Esophagus (tissue), 2 donors: Measurements from ENCODE around the gene WWOX. TPM values are rescaled to one million over a fixed set of nuclear protein-coding genes. Genes with fewer than 3 reads are reported as not detected.
"Not testable (repeated sequence)": the region's sequence is repeated elsewhere in the genome, so short reads cannot be mapped to it uniquely, and the experiment has no call there.

ENCODE experiments used
- H3K27ac ChIP-seq, 2 donors: one replicate each; pipeline ENCODE4 v1.5.1; 2013; ENCODE audit warnings: low read depth in 2 of 2, mild to moderate bottlenecking in 2 of 2, inconsistent platforms in 1 of 2, low read length in 1 of 2, moderate library complexity in 1 of 2
- H3K27me3 ChIP-seq, 2 donors: one replicate each; pipeline ENCODE4 v1.6.1; 2013; ENCODE audit warnings: low read length in 2 of 2, control low read depth in 1 of 2, mild to moderate bottlenecking in 1 of 2; ENCODE audit not compliant: insufficient read depth in 2 of 2, control insufficient read depth in 1 of 2
- H3K36me3 ChIP-seq, 2 donors: one replicate each; pipeline ENCODE4 v1.6.1; 2013; ENCODE audit warnings: low read length in 1 of 2; ENCODE audit not compliant: control insufficient read depth in 2 of 2, insufficient read depth in 2 of 2
- H3K4me1 ChIP-seq, 2 donors: one replicate each; pipeline ENCODE4 v1.6.1; 2013; ENCODE audit warnings: low read length in 1 of 2; ENCODE audit not compliant: control insufficient read depth in 2 of 2, insufficient read depth in 2 of 2
- H3K4me3 ChIP-seq, 2 donors: one replicate each; pipeline ENCODE4 v1.5.1; 2013; ENCODE audit warnings: low read length in 2 of 2, mild to moderate bottlenecking in 2 of 2, low read depth in 1 of 2, moderate library complexity in 1 of 2
- H3K9me3 ChIP-seq, 2 donors: one replicate each; pipeline ENCODE4 v1.6.1; 2013; ENCODE audit warnings: mild to moderate bottlenecking in 2 of 2, low read depth in 1 of 2, low read length in 1 of 2, moderate library complexity in 1 of 2; ENCODE audit not compliant: control insufficient read depth in 2 of 2, insufficient read depth in 1 of 2
- WGBS, 2 donors: extraction: QIAGEN DNeasy Blood & Tissue Kit; methylation state at CpG; one replicate each; pipeline ENCODE4 v1.1.7; 2013; 5-methylcytosine and 5-hydroxymethylcytosine counted together
- polyA plus RNA-seq, 2 donors: library from polyadenylated mRNA; stranded (reverse); fragments of 200-250 nt; gene quantifications; one replicate each; pipeline ENCODE4 v1.2.3, GENCODE V29; 2013
- donor health status: healthy with polysubstance abuse.
- donor health status: Bipolar disorder and iron deficiency.

Gene WWOX
- polyA plus RNA-seq, 2 donors = 6.4 to 9.1 TPM

- Histone ChIP-seq H3K4me1 (no peaks in the 10 kb centered on the region), H3K9me3 (peaks cover 2 to 3% of the 10 kb centered on the region in 2 donors), H3K36me3 (no peaks in the 10 kb centered on the region), H3K27ac (no peak overlapping the region), H3K27me3 (no peaks in the 10 kb centered on the region), H3K4me3 (no peak overlapping the region)
- WGBS, 2 donors = 92 to 93% methylated on average over 20 of the region's 20 CpGs
Observed at GRCh38 chr16:79229361-79229760, 1129.9 kb downstream of the WWOX start.

- H3K27me3 ChIP-seq, H3K9me3 ChIP-seq, H3K36me3 ChIP-seq, H3K4me3 ChIP-seq, H3K27ac ChIP-seq, H3K4me1 ChIP-seq: not testable (repeated sequence)
- 98% methylated on average over 2 of the region's 2 CpGs for WGBS, 2 donors
Observed at GRCh38 chr16:79245700-79246099, 1146.2 kb downstream of the WWOX start.

DNA sequence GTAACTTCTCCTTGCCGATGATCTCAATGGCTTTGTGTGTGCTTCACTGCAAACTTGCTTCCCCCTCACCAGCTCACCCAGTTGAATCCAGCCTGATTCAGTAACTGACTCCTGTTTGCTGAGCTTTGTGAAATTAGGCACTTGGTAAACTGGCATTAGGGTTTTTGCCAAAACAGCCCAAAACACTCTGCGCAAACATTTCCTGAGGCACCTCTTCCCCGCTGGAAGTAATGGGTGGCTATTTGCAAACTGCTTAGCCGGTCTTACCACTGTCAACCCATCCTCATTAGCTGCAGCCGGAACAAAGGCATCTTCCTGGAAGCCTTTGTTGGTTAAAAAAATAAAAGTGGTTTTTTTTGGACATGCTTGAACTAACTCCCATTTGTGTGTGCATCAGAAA is 1147.9 kb downstream of the WWOX start:
- no peaks in the 10 kb centered on the region for H3K4me1 ChIP-seq
- 43 to 65% methylated on average over 5 of the region's 5 CpGs for WGBS, 2 donors
- no peak overlapping the region for H3K4me3 ChIP-seq
- H3K36me3 ChIP-seq = no peaks in the 10 kb centered on the region
- H3K27me3 ChIP-seq = no peaks in the 10 kb centered on the region
- no peaks in the 10 kb centered on the region for H3K9me3 ChIP-seq
- no peak overlapping the region for H3K27ac ChIP-seq

- Histone ChIP-seq H3K4me1 (no peaks in the 10 kb centered on the region), H3K4me3 (no peak overlapping the region), H3K27me3 (no peaks in the 10 kb centered on the region), H3K9me3 (no peaks in the 10 kb centered on the region), H3K27ac (no peak overlapping the region), H3K36me3 (no peaks in the 10 kb centered on the region)
- WGBS, 2 donors = 83 to 84% methylated on average over 1 of the region's 1 CpG
Observed at GRCh38 chr16:79248351-79248750, 1148.9 kb downstream of the WWOX start.

DNA sequence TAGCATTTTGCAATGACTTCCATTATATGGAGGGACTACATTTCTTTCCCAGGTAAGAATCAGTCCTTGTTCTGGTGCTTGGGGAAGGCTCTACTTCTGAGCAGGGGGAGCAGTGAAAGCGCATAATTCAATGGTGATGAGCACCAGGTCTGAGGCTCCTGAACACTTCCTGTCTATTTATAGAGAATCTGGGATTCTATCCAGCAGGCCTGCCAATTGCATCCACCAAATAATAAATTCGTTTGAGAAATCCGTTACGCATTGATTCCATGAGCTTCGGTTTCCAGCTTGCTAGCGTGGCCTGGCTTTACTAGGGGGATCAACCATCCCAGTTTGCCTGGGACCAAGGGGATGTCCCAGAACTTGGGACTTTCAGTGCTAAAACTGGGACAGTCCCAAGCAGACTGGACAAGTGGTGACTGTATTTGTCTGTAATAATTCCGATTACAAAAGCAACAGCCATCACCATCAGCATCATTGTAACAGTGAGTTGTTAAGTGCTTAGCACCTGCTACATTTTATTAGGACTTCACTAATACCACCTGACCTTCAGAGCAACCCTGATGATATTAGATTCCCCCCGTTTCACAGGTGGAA is 1151.1 kb downstream of the WWOX start:
- Histone ChIP-seq H3K4me3 (no peak overlapping the region), H3K27me3 (no peaks in the 10 kb centered on the region), H3K36me3 (no peaks in the 10 kb centered on the region), H3K27ac (no peak overlapping the region), H3K4me1 (no peaks in the 10 kb centered on the region), H3K9me3 (no peaks in the 10 kb centered on the region)
- 70 to 74% methylated on average over 8 of the region's 8 CpGs for WGBS, 2 donors

GRCh38 chr16:79253100-79253631 is 1153.7 kb downstream of the WWOX start:
- 53 to 68% methylated on average over 9 of the region's 9 CpGs for WGBS, 2 donors
- no peak overlapping the region for H3K4me3 ChIP-seq
- H3K9me3 ChIP-seq = no peaks in the 10 kb centered on the region
- H3K36me3 ChIP-seq = no peaks in the 10 kb centered on the region
- no peaks in the 10 kb centered on the region for H3K27me3 ChIP-seq
- no peaks in the 10 kb centered on the region for H3K4me1 ChIP-seq
- no peak overlapping the region for H3K27ac ChIP-seq

GRCh38 chr16:79257953-79258490 is 1158.6 kb downstream of the WWOX start:
- no peaks in the 10 kb centered on the region for H3K9me3 ChIP-seq
- no peaks in the 10 kb centered on the region for H3K4me1 ChIP-seq
- H3K27me3 ChIP-seq = no peaks in the 10 kb centered on the region
- H3K4me3 ChIP-seq = no peak overlapping the region
- WGBS, 2 donors = 85 to 88% methylated on average over 10 of the region's 10 CpGs
- no peaks in the 10 kb centered on the region for H3K36me3 ChIP-seq
- no peak overlapping the region for H3K27ac ChIP-seq

- H3K4me1 ChIP-seq, H3K36me3 ChIP-seq, H3K4me3 ChIP-seq, H3K9me3 ChIP-seq, H3K27ac ChIP-seq, H3K27me3 ChIP-seq: not testable (repeated sequence)
- WGBS, 2 donors = 93 to 94% methylated on average over 4 of the region's 4 CpGs
Observed at GRCh38 chr16:79260890-79261289, 1161.4 kb downstream of the WWOX start.

DNA sequence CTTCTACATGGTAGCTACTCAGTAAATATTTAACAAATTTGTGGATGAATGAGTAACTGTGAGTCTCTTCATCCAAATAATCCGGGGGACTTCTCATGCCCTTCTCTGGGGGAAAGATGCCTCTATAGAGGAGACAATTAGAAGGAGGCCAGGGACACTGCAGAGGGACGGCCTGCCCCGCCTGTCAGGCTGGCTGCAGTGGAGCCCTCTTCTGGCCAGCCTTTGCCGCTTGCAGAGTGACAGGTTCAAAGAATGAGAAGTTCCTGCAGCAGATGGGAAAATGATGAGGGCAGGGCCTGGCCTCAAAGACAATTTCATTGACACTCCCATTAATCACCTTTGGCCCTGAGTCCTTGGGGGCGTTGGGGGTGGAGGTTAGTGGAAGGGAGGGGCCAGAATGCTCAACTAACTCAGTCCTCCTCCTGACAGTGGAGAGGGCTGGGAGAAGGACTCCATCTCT is 1162.1 kb downstream of the WWOX start:
- H3K27me3 ChIP-seq = no peaks in the 10 kb centered on the region
- H3K9me3 ChIP-seq = no peaks in the 10 kb centered on the region
- WGBS, 2 donors = 44 to 53% methylated on average over 5 of the region's 5 CpGs
- H3K36me3 ChIP-seq = no peaks in the 10 kb centered on the region
- H3K4me1 ChIP-seq = no peaks in the 10 kb centered on the region
- no peak overlapping the region for H3K4me3 ChIP-seq
- no peak overlapping the region for H3K27ac ChIP-seq

DNA sequence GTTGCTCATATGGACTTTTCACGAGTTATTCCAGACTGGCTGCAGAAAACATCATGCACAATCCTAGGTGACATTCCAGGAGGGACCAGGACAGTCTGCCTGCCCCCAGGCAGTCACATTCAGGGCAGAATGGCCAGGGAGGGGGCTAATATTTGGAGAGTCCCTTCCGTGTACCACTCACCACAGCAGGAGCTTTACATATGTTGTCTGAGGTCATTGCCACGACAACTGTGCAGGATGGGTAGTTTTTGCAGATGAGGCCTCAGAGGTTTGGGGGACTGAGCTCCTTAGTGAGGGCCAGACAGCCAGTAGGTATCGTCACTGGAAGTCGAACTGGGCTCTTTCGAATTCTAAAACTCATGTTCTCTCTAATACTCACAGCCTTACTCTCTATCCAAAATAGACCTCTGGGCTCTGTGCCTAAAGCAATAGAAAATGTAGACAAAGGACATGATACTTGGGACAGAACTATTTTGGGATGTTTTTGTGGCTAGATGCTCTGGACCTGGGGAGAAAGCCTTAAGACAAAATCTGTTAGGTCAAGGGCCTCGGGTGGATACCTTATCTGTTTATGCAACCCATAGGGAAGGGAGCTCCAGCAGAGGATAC is 1162.6 kb downstream of the WWOX start:
- no peaks in the 10 kb centered on the region for H3K4me1 ChIP-seq
- no peaks in the 10 kb centered on the region for H3K36me3 ChIP-seq
- no peak overlapping the region for H3K27ac ChIP-seq
- H3K4me3 ChIP-seq = no peak overlapping the region
- no peaks in the 10 kb centered on the region for H3K9me3 ChIP-seq
- WGBS, 2 donors = 77 to 82% methylated on average over 7 of the region's 7 CpGs
- H3K27me3 ChIP-seq = no peaks in the 10 kb centered on the region
